GM12865 (cell line): ENCODE results near the gene ADAR.

Source experiments
- DNase-seq: peaks from one replicate; pipeline ENCODE4 v3.0.0; 2010; ENCODE audit warnings: low read depth
- H3K4me3 ChIP-seq: 2 replicates; pipeline ENCODE4 v1.5.1; 2011; ENCODE audit warnings: mild to moderate bottlenecking, low read depth, low read length, control low read depth
- CTCF ChIP-seq: IDR thresholded peaks from 2 replicates; pipeline ENCODE4 v1.5.1; 2011; ENCODE audit warnings: low read length, control low read depth, low read depth, inconsistent platforms; ENCODE audit not compliant: insufficient read depth; ENCODE audit errors: missing control alignments

Gene ADAR

DNA sequence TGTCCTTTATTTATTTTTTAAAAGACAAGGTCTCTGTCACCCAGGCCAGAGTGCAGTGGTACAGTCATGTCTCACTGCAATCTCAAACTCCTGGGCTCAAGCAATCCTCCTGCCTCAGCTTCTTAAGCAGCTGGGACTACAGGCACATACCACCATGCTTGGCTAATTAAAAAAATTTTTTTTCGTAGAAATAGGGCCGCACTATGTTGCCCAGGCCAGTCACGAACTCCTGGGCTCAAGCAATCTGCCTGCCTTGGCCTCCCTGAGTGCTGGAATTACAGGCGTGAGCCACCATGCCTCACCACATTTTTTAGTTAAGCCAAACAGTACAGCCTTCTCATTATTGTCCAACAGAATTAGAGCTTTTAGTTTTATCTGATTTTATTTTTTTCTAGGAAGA lies 7.4 kb upstream of the ADAR start:
- no peak for TF ChIP-seq CTCF
- no peak for DNase-seq

GRCh38 chr1:154614901-154615300 lies 6.9 kb upstream of the ADAR start:
- DNase-seq = no peak
- H3K4me3 ChIP-seq = no peak overlapping the region
- TF ChIP-seq CTCF = no peak

More for the DNA sequence above, 7.4 kb upstream of the ADAR start:
- no peak overlapping the region for H3K4me3 ChIP-seq

DNA sequence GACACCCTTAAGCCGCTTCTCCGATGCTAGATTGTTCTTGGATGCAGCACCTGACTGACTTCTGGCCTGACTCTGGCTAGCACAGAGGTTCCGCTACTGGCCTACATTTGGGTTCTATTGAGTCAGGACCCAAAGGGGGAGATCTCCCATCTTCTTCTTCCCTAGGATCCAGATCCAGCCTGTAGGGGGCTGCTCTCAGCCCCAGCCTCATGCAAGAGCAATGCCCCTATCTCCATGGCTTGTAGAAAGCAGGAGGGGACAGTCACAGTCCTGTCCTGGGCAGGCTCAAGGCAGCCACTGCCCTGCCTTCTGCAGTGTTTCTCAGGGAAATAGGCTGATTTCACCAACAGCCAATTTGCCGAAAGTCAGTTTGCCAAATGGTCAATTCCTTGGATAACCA lies 6.3 kb upstream of the ADAR start:
- no peak for TF ChIP-seq CTCF
- DNase-seq = no peak
- no peak overlapping the region for H3K4me3 ChIP-seq

- H3K4me3 ChIP-seq = no peak overlapping the region
- no peak for TF ChIP-seq CTCF
Measured at GRCh38 chr1:154611150-154611862, 3.3 kb upstream of the ADAR start.

GRCh38 chr1:154609398-154610380 lies 1.7 kb upstream of the ADAR start:
- DNase-seq = peak; percentile 82
- H3K4me3 ChIP-seq = peak overlapping the region; percentile 85
- TF ChIP-seq CTCF = no peak

More at GRCh38 chr1:154611150-154611862, 3.3 kb upstream of the ADAR start:
- DNase-seq = no peak

DNA sequence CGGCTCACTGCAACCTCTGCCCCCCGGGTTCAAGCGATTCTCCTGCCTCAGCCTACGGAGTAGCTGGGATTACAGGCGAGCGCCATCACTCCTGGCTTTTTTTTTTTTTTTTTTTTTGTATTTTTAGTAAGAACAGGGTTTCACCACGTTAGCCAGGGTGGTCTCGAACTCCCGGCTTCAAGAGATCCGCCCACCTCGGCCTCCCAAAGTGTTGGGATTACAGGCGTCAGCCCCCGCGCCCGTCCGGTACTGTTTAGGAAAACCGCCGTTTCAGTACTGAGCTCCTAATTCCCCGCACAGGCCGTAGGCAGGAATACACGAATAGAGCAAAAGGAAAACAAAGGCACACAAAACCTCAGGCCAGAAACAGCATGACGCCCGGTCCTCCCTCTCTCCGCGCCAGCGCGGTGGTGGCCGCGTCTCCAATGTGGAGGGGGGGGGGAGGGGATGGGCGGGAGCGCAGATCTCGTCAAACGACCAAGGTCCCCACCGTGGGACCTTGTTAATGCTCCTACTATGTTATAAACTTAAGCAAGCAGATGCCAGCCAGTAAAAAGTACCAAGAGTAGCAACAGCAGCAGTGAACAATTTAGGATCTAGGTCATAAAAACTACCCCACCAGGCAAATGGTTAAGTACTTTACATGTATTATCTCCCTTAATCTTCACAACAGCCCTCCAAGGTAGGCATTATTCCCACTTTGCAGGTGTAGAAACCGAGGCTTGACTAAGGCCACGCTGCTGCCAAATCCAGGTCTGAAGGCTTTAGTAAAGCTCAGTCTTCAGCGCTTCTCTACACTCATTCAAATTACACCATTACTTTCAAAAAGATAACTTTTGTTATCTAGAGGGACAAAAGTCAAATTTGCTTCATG lies 648 bp upstream of the ADAR start:
- H3K4me3 ChIP-seq = peak overlapping the region; percentile 85
- TF ChIP-seq CTCF = no peak
- DNase-seq = peak; percentile 68
